Measurements from ENCODE around the gene LCP2.
A peak's percentile ranks its signal among the peaks of the same experiment; 100 is the strongest.
"Not testable (repeated sequence)": the region's sequence is repeated elsewhere in the genome, so short reads cannot be mapped to it uniquely, and the experiment has no call there.

LCP2 gene

DNA sequence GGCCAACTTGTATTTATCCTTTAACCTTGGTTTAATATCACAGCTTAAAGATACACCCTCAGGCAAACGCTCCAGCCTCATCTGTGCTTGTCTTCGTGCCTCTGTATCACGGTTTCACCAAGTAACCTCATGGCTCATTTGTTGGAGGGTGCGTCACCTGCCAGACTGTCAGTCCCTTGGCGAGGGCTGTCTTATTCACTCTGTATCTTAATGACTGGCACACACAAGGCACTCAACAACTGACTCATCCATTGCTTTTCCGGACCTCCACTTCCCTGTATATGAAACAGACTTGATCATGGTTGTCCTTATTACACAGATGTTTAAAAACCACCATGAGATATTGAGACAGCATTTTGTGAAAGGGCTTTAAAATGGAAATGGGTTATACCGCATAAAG lies 28.0 kb downstream of the LCP2 start:
- ATAC-seq: peak; percentile 82 to 83

DNA sequence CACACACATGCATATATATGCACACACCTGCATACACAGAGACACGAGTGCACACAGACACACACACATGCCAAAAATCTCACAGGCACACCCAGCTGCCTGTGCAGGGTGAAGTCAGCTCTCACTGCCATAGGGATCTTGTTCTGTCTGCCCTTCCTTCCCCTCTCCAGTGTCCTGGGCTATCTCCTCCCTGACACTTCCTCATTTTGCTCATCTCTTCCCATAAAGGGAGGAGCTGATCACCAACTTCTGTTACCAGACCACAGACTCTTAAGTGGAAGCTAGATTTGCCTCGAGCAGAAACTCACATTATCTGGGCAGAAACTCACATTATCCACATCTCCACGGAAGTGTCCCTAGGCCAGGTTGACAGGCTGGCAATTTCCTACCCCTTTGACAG lies 28.7 kb downstream of the LCP2 start:
- ATAC-seq: no peak

DNA sequence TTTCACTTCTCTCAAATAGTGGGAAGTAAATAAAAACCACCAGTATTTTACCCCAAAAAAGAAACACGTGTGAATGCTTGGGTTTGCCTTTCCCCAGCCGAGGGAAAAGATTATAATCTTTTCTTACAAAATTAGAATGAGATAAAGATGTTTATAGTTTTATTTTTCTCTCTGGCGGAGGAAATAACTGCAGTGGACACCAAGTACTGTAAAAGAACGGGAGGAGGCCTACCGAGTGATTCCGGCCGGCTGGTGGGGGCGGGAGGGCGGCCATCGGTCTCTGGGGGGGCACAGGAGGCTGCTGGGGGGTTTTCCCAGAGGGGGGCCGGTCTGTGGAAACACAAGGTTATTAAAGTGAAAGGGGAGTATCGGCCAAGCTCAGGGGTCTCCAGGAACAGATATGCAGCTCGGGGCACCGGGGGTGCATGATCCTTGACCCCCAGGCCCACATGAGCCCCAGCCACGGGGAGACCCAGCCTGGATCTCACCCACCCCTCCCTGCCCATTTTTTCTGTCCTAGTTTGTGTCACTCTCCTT lies 29.4 kb downstream of the LCP2 start:
- ATAC-seq: no peak

DNA sequence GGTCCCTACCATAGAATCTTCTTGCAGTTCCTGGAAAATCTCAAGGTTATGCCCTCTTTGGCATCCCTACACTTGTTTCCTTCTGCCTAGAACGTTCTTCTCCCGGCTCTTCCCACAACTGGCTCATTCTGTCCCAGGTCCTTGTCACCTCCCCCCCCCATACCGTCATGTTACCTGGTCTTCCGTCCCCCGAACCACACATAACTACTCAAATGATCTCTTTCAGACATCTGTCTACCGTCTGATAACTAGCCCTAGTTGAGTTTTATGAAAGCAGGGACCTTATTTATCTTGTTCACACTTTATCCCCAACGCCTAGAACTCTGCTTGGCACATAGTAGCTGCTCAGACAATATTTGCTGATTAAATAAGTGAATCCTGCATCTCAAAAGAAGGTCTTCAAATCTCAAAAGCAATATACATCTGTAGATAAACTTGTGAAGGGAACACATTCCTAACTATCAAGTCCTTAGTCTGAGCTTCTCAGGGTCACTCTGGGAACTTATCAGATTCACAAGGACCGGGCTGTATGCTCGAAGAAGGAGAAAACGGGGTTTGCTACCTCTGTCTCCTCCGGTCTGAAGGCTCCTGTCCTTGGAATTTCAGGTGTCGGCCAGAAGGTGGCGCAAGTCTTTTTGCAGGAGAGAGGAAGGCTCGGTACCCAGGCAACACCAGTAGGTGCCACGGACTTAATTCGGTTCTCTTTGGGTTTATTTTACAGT lies 30.0 kb downstream of the LCP2 start:
- ATAC-seq: peak in 1 of 2 donors; percentile 18

DNA sequence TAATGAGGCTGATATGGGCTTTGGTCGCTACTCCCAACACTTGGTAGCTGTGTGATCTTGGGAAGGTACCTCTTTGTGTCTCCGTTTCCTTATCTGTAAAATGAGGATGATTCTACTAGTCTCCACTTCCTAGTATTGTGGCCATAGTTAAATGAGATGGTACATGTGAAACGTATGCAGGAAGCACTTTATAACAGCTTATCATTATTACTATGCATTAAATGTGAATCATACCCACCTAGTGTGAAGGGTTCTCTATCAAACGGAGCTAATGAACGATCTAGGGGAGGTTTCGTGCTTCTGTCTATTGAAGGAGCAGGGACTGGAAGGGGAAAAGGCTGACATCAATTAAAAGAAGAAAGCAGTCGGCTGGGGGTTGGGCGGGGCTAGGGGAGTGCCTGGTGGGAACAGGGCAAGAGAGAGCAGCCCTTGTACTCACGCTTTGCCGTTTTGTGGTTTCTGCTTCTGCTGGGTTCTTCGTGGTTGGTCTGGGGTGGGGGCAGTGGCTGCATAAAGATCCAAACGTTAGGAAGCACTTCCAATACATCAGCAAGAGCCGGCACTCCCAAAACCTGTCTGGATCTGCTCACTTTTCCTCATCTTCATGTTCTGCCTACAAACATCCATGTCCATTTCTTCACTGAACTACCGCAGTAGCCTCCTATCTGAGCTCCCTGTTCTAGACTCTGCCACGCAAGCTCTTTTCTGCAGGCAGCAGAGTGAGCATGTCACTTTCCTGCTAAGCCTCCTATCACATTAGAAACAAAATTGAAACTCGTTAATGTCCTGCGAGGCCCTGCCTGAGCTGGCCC lies 30.8 kb downstream of the LCP2 start:
- peak; percentile 63 to 69 for ATAC-seq

DNA sequence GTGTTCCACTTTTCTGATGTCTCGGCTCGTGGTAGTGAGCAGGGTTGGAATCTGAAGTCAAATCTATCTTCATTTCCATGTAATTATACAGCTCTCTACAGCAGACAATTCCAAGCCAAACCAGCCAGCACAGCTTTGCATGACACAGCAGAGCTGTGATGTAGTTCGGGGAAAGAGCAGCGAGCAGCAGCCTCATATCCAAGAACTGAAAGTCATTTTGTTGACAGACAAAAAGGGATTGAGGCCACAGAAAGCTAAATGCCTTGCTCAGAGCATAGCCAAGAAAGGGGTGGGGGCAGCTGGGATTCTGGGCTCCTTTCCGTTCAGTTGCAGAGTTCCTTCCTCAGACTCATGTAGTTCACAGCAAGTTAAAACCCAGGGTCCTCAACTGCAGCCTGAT lies 32.1 kb downstream of the LCP2 start:
- ATAC-seq: no peak

DNA sequence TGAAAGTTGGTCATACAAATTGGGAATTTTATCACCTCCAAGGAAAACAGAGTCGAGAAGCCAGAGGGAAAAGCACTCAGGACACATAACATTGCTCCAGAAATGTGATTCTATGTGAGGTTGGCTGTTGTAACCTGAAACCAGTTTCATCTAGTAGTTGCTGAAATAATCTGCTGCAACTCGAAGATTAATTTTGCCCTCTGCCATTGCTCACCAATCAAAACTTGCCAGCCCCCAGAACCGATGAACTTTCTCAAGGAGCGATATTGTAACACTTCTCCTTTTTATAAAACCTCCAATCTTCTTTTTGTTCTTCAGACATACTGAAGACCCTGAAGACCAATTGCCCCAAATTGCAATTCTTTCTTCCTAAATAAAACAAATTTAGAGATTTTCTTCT lies 33.7 kb downstream of the LCP2 start:
- ATAC-seq: no peak

DNA sequence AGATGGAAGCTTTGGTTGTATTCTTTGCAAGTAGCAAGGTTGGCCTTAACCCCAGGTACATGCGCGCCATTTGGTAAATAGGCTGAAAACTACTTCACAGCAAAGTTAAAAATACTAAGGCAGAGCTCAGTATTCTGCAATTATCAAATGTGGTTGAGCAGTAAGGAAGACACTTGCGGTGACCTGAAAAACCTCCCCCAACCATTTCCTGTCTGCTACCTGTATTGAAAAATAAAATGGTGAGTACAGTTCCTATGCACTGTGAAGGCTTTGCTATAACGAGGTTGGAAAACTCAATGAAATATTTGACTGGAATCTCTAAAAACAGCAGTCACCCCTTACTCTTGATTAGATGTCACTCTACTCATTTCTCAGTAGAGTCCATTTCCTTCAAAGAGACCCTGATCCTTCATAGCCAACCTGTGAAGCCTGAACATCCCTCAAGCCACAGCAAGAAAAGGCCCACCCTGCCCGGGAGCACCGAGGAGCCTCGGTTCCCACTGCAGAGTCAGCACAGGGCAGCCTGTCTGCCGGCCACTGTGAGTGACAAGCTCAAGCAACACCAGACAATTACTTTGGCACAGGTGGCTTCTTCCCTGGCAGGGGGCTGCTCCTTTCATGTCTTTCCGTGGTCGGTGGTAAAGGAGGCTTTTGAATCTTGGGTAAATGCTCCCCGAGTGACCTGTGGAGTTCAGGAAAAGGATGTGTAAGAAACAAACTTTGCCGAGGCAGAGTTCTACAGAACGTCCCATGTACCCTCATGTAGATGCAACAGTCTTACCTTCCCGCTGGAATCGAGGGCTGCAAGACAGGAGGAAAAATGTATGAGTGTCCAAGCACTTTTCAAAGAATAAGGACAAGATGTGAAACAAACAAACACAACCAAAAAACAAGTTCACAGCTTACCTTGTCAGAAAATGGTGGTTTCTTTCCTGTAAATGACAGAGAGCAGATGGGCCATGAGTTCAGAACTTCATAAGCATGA lies 35.2 kb downstream of the LCP2 start:
- ATAC-seq: peak in 1 of 2 donors; percentile 21

DNA sequence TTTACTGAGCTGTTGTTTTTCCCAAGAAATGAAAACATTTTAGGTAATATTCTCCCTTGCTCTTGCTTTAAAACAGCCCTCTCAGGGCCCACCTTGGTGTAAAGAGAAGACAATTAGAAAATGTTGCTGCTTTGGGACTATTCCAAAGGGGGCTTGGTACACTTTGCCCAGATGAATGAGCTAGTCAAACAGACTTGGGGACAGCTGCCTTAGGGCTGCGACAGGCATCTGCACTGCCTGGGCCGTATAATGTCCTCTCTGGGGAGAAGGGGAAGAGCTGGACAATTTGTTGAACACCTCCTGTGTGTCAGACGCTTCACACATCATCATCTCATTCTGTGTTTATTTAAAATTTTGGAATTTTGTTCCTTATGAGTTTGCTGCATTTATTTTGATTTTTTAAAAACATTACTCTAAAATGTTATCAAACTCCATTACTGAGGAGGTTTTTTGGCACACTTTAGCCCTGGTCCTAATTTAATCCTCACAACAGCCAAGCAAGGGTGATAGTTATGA lies 36.0 kb downstream of the LCP2 start:
- no peak for ATAC-seq

DNA sequence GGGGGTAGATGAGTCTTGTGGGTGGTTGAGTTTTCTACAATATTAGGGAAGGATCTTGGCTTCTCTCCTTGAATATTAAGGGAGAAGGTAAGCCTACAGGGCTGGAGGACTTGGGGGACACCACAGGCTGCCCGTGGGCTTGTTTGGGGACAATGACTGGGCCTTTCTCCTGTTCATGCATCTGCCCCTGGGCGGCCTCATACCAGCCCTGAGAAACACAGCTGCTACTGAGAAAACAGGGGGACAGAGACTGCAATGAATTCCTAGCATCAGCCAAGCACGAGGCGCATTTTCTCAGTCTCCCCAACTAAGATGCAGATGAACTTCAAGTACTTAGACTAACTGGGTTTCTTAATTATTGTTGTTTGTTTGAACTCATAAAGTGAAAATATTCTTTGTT lies 40.2 kb downstream of the LCP2 start:
- no peak for ATAC-seq

DNA sequence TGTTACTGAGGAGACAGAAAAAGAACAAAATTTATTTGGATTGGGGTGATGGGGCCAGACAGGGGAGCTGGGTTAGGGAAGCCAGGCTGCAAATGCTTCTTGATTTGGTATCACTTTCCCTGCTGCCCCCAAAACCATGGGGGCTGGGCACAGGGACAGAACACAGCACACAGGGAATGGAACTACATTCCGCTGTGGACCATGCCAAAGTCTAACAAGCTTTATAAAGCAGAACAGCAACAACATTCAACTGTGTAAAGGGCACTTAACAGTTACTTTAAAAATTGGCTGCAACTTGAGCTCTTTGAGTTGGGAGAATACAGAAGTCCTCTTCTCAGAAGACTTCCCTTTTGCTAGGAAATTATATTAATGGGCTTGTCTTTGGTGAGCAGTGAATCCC lies 41.0 kb downstream of the LCP2 start:
- no peak for ATAC-seq

DNA sequence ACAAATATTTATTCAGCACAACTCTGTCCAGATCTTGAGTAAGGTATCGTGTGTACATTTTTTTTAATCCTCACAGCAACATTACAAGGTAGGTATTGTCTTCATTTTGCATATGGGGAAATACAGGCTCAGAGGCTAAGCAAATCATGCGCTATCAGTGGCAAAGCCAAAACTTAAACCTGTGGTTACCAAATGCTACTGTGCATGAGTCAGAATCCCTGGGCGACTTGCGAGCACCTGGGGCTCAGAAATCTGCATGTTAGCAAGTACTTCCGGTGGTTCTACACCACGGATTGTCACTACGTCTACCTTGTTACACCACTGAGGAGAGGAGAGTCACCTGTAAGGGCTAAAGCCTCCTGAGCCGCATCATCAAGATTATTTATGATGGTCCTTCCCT lies 43.5 kb downstream of the LCP2 start:
- ATAC-seq: peak; percentile 95 to 97

DNA sequence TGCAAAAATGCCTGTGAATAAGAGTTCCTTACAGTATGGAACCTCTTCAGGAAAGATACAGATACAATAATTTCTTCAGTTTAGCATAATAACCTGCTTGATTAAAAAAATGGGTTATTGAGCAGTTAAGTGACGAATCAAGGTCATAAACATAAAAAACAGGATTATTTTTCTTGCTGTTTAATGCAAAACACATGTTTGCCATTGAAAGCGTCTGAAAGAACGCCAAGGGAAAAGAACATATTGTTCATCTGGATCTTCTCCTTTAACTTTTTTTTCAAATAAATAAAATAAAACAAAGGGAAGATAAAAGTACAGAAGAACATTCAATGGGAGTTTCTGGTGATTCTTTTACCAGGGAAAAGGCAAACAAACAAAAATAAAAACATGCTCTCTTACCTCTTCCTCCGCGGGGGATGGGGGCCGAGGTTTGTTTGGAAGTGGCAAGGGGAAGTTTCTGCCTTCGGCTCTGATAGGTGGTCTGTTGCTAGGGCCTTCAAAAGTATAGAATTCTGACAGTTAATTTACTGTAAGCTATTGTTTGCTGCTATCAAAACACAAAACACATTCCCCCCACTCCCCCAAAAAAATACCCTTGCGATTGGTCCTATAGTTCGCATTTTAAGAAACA lies 44.7 kb downstream of the LCP2 start:
- ATAC-seq: no peak

DNA sequence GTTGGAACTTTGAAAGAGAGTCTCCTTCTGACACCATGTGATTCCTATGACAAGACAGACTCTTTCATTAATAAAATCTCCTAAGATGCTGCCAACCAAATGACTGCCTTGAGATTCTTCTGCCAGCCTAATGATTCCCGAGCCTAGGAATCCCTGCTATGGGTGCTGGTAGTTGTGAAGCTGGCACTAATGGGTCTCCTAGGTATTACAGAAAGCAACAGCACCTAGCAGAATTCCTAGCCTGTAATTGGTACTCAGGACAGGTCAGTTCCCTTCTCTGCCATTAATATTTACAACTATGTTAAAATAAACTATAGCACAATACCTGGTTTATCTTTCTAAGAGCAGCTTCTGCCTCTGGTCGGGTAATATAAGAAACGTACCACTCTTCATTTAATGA lies 45.5 kb downstream of the LCP2 start:
- no peak for ATAC-seq

DNA sequence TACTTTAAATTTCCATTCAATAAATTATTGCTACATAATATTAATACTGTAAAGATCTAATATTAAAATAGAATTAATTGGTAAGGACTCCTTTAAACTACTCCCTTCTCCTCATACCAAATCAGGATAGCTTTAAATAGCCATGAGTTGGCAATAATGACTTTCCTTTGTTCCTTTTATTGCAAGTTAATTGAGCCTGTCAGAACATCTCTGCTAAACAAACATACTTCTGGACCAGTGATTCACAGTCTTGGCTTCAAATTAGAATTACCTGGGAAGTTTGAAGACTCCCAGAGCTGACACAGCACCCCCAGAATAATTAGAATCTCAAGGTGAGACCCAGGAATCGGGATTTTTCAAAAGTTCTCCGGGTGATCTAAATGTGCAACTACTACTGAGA lies 46.1 kb downstream of the LCP2 start:
- no peak for ATAC-seq

DNA sequence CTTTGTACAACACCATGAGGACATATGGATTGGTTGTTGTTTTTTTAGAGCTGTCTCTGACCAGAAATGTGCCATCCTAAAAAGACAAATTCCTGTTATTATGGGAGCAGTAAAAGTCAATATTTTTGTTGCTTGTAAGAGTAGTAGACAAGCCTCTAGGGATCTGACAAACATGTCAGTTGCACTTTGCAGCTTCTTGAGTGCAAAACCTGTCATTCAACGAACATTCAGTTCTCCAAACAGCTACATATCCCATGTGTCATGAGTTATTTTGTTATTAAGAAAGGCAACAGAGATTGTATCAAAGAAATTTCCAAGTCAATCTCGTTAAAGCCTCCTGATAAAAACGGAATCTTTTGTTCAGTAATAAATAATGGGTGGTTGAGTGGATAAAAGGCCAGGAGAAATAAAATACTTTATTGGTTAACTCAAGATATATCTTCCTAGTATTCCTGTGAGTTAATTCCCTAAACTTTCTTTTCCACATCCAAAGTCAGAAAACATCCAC lies 46.7 kb downstream of the LCP2 start:
- no peak for ATAC-seq

DNA sequence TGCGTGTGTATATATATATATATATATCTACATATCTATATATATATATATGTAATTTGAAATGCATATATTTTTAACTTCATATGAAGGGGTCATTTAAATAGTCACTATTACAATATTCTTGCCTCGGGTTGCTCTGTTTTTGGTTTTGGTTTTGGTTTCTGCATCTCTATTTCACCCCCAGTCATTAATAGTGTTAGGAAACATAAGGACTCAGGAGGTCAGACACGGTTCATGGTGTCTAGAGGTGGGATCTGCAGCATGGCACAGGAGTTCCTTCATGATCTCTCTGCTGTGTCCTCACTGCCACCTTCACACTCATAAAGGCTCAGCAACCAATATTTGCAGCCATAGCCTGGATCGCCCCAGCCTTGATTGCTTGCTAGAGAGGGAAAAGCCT lies 48.2 kb downstream of the LCP2 start:
- no peak for ATAC-seq

DNA sequence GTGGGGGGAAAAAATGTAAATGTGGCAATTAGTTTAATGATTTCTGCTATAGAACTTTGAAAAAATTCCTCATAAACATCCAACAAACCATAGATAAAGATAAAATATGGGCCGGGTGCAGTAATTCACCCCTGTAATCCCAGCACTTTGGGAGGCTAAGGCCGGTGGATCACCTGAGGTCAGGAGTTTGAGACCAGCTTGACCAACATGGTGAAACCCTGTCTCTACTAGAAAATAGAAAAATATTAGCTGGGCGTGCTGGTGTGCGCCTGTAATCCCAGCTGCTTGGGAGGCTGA lies 48.7 kb downstream of the LCP2 start:
- ATAC-seq: not testable (repeated sequence)

DNA sequence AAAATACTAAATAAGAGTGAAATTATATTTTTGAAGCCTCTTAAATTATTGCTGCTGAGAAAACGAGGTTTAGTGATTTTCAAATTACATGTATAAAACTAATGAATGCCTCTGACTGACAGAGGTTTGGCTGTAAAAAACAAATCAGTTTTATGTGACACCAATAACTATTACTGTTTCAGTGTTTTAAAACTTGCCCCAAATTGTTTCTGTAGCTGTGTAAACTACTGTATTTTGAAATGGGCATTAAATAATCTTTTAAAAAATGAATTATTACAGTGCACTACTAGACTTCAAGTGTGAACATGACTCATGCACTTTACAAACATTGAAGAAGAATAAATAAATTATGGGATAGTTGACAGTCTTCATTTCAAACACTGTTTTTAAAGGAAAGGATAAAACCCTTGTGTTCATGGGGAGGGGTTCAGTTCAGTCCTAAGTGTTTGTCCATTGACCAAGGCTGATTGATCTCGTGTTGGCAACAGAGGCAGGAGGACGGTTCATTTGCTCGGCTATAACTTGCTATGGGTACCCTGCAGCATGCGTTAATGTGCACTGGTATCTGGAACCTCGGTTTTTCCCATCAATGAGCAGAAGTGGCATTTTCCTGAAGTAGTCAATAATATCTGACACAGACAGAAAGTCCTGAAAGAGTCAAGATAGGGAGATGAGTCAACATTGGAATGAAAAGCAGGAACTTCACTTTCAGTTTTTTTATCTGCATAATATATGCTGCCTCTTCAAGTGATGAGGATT lies 49.2 kb downstream of the LCP2 start:
- ATAC-seq: no peak

DNA sequence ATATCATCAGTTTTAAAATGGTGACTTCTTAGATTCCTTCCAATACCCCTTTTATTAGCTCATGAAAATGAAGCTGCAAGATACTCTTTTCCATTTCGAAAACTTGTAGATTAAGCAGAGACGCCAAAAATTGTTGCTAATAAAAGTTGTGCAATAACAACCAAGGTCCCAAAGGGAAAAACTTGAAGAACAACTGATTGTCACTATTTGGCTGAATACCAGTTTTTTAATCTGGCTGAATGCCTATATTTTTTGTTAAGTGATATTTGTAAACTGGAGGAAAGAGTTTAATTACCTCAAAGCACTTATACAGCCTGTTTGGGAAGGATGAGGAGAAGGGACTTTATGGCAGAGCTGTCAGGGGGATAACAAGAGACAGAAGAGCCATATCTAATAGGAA lies 50.2 kb downstream of the LCP2 start:
- ATAC-seq: no peak

DNA sequence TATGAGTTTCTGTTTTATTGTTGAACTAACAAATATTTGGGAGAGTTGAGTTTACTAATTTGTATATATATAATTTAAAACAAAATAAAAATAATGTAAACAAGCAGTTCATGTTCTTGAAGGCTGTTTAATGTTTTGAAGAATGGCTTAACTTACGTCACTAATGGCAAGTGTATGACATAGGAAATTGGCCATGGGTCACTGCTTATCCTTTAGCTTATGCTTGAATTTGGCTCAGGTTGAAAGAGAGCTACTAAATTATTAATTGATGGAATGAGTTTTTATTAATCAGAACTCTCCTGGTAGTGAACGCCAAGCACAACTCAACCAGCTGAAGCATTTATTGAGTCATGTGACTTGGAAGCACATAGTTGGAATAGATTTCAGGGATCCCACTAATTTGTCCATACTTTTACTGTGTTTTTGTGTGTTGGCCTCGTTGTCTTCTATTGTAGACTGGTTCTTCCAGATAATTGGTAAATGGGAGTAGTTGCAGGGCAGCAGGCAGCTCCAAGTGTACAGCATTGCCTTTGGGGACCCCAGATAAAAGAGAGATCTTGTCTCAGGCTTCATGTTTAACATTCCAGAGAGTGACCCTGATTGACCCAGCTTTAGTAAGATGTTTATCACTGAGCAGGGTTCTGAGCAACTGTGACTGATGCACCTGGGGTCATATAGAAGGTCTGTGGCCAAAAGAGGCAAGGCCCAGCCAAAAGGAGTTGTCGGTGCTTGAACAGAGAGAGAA lies 51.3 kb downstream of the LCP2 start:
- no peak for ATAC-seq

All from activated CD4-positive, CD25-positive, alpha-beta regulatory T cell treated with anti-CD3 and anti-CD28 coated beads, Interleukin-2, amount 50 U/mL, for 24 hours (primary cell).